GM19035 (cell line): ENCODE data around the gene AP2B1.

Experiments used
- ATAC-seq: cut with Tn5 transposase; IDR thresholded peaks from one replicate; pipeline ENCODE4 v1.9.1; 2021; ENCODE audit not compliant: unreplicated experiment

The AP2B1 gene

GRCh38 chr17:35627417-35627816 is 40.3 kb downstream of the AP2B1 start:
- ATAC-seq = no peak

- ATAC-seq = no peak
Measured at GRCh38 chr17:35630530-35631148, 43.5 kb downstream of the AP2B1 start.

- no peak for ATAC-seq
Measured at GRCh38 chr17:35641032-35641431, 53.9 kb downstream of the AP2B1 start.

GRCh38 chr17:35645923-35646322 is 58.8 kb downstream of the AP2B1 start:
- no peak for ATAC-seq

GRCh38 chr17:35651467-35651866 is 64.3 kb downstream of the AP2B1 start:
- no peak for ATAC-seq

- ATAC-seq = no peak
Measured at GRCh38 chr17:35653619-35654361, 66.7 kb downstream of the AP2B1 start.

GRCh38 chr17:35655303-35655702 is 68.2 kb downstream of the AP2B1 start:
- ATAC-seq = no peak

- no peak for ATAC-seq
Measured at GRCh38 chr17:35660902-35661301, 73.8 kb downstream of the AP2B1 start.

- ATAC-seq = no peak
Measured at GRCh38 chr17:35664685-35665084, 77.6 kb downstream of the AP2B1 start.

GRCh38 chr17:35665662-35666061 is 78.5 kb downstream of the AP2B1 start:
- ATAC-seq = no peak

- no peak for ATAC-seq
Measured at GRCh38 chr17:35666070-35666469, 78.9 kb downstream of the AP2B1 start.

GRCh38 chr17:35666967-35667532 is 79.9 kb downstream of the AP2B1 start:
- no peak for ATAC-seq

GRCh38 chr17:35668802-35669201 is 81.7 kb downstream of the AP2B1 start:
- ATAC-seq = no peak

GRCh38 chr17:35674552-35674951 is 87.4 kb downstream of the AP2B1 start:
- no peak for ATAC-seq

- no peak for ATAC-seq
Measured at GRCh38 chr17:35676441-35676840, 89.3 kb downstream of the AP2B1 start.

- ATAC-seq = no peak
Measured at GRCh38 chr17:35679007-35679682, 92.0 kb downstream of the AP2B1 start.

- no peak for ATAC-seq
Measured at GRCh38 chr17:35683591-35683990, 96.5 kb downstream of the AP2B1 start.

- ATAC-seq = no peak
Measured at GRCh38 chr17:35684055-35684802, 97.1 kb downstream of the AP2B1 start.

GRCh38 chr17:35692512-35693210 is 105.5 kb downstream of the AP2B1 start:
- no peak for ATAC-seq

- no peak for ATAC-seq
Measured at GRCh38 chr17:35693662-35694061, 106.5 kb downstream of the AP2B1 start.

- no peak for ATAC-seq
Measured at GRCh38 chr17:35694906-35695305, 107.8 kb downstream of the AP2B1 start.
